ENCODE results near the gene KLF13.

Gene KLF13

DNA sequence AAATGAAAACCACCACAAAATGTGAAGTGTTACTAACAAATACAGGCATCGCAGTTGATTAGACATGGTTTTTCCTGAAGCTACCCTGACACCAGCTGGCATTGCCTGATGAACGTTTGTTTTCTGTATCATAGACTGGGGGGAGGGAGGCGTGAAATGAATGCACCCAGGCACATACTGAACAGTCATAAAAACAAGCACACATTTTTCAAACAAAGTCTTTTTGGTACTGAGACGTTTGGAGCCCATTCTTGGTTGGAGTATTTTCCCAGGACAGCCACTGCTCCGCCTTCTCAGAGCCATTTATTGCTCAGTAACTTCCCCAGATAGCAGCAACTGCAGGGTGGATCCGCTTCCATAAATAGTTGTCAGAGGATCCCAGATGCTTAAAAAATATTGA lies 52.4 kb downstream of the KLF13 start:
- DNase-seq (ENCODE audit: low read depth in 1 of 2, low spot score in 1 of 2), result no peak

DNA sequence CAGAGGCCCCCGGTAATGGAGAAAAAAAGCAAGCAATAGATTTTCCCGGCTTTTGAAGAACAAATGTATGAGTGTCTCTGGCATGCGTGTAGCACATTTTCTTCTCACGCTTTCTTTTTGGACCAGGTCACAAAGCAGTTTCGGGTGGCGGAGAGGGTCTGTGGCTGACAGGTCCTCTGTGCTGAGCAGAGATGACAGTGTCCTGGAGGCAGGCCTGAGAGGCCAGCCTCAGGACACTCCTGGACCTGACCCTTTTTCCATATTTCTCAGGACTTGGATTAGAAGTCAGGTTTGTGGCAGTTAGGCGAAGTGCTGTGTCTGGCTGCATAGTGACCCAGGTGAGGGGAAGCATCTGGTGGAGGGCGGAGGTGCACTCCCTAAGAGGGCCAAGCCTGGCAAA lies 52.9 kb downstream of the KLF13 start:
- DNase-seq (ENCODE audit: low read depth in 1 of 2, low spot score in 1 of 2), result no peak

DNA sequence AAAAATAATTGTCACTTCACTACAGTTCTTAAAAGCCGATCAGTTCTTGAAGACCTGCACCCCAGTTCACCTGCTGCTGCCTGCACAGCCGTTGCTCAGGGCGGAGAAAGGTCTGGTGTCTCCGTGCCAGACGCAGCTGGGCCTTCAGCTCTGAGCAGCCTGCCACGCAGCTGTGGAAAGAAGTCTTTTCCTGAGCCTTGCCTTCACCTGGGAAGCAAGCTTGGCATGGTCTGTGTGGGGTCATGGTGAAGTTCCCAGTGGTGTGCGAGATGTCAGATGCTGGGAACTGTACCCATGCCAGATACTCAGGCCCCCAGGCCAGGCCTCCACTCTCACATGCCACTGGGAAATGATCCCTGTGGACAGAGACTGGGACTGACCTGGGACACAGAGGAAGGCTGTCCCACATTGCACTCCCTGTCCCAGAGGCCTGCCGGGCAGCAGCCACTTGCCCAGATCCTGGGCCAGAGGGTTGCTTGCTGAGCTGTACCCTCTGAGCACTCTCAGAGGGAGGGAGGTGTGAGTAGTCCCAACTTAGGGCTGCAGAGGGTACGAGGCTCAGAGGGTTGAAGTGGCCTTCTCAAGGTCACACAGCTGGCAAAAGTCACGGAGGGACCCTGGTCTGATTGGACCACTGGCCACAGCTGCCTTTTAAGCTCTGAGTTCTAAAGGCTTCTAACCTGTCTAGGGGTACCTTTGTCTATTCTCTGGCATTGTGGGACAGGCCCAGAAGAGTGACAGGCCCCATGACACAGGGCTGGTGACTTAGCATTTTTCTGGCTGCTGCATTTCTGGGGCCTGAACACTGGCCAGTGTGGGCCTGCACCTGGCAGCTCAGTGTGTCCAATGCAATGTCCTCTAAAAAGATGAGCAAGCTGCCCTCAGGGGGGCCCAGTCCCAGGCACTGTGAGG lies 55.4 kb downstream of the KLF13 start:
- DNase-seq (ENCODE audit: low read depth in 1 of 2, low spot score in 1 of 2), result no peak

DNA sequence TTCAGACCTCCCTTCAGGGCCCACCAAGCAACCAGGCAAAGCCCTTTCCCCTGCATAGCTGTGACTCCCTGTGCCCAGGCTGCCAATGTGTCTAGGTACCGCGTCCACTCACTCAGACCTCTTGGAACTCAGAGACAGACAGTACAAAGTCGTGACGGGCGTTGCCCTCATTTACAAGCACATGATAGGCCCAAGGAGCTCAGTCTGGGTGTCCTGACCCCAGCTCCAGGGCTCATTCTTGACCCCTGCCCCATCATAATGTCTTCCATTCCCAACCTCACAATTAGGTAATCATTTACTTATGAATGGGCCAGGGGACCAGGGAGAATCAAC lies 56.0 kb downstream of the KLF13 start:
- DNase-seq (ENCODE audit: low read depth in 1 of 2, low spot score in 1 of 2), result no peak

DNA sequence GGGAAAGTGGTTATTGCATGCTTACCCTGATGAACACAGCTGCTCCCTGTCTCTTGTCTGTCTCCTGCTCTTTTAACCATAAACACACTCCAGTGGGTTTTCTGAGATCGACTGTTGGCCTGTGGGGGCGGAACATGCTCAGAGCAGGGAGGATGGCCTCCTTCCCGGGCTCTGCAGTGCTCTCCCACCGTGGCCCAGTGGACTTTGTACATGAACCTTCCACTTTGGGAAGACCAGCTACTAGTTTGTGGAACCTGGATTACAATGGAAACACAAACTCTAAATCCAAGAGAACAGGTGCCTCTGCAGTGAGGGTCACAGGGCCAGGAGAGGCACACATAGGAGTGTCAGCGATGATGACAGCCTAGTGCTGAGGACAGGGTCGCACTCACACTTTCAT lies 56.5 kb downstream of the KLF13 start:
- no peak for DNase-seq (ENCODE audit: low read depth in 1 of 2, low spot score in 1 of 2)

DNA sequence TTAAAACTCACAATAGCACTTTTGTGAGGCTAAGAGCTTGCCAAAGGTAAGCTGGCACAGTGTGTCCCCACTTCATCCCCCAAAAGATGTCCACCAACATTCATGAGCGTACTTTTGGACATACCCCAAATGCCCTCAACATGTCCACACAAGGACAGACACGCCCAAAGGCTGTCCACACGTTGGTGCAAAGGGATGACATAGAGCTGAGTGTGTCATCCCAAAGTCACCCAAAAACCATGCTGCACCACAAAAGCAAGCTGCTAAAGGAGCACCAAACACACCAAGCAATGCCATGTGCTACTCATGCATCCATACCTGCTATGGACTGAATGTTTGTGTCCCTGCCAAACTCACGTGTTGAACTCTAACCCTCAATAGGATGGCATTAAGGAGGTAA lies 57.9 kb downstream of the KLF13 start:
- no peak for DNase-seq (ENCODE audit: low read depth in 1 of 2, low spot score in 1 of 2)

DNA sequence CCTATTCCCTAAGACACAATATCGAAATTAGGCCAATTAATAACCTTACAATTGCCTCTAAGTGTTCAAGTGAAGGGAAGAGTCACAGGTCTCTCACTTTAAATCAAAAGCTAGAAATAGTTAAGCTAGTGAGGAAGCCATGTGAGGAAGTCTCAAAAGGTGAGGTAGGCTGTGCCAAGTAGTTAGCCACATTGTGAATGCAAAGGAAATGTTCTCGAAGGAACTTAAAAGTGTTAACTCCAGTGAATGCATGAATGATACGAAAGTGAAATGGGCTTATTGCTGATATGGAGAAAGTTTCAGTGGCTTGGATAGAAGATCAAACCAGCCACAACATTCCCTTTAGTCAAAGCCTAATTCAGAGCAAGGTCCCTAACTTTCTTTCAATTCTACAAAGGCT lies 59.1 kb downstream of the KLF13 start:
- DNase-seq (ENCODE audit: low read depth in 1 of 2, low spot score in 1 of 2), result no peak

DNA sequence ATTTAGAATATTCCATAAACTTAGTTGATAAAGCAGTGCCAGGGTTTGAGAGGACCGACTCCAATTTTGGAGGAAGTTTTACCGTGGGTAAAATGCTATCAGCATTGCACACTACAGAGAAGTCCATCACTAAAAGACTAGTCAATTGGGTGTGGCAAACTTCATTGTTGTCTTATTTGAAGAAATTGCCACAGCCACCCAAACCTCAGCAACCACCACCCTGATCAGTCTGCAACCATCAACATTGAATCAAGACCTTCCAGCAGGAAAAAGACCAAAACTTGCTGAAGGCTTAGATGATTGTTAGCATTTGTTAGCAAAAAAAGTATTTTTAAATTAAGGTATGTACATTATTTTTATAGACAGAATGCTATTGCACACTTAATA lies 60.5 kb downstream of the KLF13 start:
- no peak for DNase-seq (ENCODE audit: low read depth in 1 of 2, low spot score in 1 of 2)

DNA sequence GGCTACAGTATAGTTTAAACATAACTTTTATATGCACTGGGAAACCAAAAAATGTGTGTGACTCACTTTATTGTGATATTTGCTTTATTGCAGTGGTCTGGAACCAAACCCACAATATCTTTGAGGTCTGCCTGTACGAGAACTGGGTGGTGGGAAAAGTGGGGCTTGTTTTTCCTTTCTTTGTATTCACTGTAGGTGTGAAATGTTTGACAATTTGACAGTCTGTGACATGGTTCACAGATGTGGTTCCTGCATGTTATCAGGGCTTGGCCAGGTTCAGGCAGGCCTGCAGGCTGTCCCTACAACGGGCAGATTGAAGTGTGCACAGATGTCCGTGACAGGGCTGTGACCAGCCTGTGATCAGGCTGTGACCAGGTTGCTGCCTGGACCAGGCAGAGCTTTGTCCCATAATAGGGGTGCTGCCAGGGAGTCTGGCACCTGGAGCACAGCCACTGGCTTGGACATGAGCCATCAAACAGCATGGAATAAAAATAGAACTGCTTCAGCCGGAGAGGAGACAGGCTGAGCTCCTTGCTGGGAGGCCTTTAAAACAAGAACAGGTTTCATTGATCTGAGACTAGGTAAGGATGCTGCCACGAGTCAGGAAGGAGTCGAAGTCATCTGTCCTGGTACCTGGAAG lies 61.0 kb downstream of the KLF13 start:
- no peak for DNase-seq (ENCODE audit: low read depth in 1 of 2, low spot score in 1 of 2)

DNA sequence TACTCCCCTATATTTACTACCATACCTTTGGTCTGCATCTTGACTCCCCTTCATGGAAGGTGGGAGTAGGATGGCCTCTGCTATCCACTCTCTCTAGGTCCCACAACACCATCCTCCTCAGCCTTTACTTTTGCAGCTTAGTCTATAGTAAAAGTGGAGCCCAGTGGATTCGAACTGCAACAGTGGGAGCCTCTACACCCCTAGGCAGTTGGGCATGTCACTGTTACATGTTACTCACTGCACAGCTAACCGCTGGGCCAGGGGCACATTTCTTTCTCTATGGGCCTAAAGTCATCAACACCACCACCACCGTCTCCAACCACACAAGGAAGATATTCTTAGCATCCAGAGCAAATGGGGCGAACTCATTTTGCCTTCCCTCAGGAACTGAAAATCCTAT lies 62.9 kb downstream of the KLF13 start:
- DNase-seq (ENCODE audit: low read depth in 1 of 2, low spot score in 1 of 2), result no peak

DNA sequence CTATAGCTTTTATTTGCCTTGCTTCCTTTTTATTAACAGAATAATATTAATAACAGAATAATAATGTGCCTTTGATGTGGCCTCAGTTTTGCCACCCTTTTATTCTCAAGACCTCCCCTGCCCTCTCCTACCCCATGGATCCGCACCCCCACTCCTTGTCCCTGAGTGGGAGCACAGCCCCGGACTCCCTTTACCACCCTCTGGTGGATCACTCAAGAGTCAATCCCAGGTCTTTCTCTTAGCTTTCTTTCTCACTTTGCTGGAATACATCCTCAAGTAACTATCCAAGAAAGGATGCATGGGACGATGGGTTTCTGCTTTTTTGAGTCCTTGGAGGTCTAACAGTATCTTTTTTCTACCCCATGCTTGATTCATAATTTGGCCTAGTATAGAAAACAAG lies 63.4 kb downstream of the KLF13 start:
- no peak for DNase-seq (ENCODE audit: low read depth in 1 of 2, low spot score in 1 of 2)

DNA sequence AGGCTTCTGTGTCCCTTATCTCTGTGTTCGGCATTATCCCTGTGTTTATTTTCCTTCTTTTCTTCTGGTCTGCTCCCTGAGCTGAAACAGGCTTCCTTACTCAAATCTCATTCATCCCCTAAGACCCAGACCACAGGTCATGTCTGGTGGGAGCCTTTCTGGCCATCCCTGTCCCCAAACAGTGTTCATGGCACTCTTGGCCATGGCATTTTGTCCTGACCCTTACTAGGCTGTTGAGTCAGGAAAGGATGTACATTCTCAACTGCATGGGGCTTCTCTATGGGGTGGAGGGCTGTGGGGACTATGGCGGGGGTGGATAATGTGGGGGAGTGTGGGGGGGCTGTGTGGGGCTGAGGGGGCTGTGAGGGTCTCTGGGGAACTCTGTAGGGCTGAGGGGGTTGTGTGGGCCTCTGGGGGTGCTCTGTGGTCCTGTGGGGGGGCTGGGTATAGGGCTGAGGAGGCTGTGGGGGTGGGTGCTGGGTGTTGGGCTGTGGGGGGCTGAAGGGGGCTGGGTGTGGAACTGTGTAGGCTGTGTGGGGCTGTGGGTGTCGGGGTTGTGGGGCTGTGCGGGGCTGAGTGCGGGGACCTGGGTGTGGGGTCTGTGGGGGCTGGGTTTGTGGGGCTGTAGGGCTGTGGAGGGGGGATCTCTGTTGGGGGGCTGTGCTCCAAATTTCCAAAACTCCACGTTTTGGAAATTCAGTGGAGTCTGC lies 64.3 kb downstream of the KLF13 start:
- DNase-seq (ENCODE audit: low read depth in 1 of 2, low spot score in 1 of 2), result no peak

DNA sequence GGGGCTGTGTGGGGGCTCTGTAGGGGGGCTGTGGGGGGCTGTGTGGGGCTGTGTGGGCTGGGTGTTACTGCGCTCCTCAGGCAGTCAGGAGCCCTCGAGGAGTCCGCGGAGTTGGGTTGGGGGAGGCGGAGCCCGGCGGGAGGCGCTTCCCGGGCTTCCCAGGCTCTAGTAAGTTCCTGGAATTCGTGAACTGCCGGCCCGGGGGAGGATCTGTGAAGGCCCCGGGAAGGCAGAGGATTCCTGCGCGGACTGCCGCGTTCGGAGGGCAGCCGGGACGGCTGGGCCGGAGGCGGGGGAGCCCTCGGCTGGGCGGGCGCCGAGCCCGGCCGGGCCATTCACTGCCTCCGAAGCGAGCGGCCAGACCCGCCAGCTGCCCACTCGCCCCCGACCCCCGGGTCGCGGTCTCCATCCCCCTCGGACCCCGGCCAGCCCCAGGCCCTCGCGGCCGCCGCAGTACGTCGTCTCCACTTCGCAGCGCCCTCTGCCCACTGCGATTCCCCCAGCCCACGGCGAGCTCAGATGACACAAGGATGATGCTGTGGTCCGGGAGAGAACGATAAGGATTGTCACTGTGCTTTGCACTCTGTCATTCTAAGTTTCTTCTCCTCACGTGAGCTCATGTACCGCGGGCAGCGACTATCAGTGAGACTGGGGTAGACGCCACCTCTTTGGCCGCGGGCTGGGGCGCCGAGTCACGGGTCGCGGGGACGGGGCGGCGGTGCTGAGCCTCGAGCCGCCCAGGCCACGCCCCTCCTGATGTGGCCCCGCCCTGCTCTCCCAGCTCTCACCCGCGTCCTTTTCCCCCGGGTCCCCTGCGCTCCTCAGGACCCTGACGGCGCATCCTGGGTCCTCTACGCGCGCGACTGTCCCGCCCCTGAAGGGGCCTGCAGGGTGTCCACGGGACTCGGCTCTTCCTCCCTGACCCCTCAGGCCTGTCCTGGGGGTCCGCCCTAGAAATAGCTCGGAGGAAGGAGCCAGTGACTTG lies 65.3 kb downstream of the KLF13 start:
- DNase-seq (ENCODE audit: low read depth in 1 of 2, low spot score in 1 of 2), result peak; percentile 53 to 57

DNA sequence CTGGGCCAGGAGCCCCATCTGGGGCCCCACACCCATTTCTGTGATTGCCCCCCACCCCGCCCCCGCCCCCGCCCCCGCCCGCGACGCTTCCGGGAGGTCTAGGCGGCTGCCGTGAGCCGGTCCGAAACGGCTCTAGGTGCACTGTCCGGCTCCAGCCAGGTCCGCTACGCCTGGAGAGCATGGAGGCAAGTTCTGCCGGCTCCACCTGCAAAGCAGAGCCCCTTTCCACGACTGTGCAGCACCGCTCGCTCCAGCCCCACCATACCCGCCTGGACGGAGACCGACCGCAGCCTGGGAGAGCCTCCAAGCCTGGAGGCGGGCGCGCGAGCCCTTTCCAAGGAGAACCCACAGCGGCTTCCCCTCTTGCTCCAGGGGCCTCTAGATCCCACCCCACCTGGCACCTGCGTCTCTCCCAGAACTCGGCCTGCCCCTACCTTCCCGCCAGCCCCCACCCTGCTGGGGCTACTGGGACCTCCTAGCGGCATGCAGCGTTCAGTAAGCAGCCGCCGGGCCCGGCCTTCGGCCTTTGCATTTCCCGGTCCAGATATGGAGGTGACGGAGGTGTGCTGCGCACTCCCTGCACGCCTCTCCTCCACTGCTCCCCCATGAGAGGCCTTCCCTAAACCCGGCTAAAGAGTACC lies 66.2 kb downstream of the KLF13 start:
- no peak for DNase-seq (ENCODE audit: low read depth in 1 of 2, low spot score in 1 of 2)

DNA sequence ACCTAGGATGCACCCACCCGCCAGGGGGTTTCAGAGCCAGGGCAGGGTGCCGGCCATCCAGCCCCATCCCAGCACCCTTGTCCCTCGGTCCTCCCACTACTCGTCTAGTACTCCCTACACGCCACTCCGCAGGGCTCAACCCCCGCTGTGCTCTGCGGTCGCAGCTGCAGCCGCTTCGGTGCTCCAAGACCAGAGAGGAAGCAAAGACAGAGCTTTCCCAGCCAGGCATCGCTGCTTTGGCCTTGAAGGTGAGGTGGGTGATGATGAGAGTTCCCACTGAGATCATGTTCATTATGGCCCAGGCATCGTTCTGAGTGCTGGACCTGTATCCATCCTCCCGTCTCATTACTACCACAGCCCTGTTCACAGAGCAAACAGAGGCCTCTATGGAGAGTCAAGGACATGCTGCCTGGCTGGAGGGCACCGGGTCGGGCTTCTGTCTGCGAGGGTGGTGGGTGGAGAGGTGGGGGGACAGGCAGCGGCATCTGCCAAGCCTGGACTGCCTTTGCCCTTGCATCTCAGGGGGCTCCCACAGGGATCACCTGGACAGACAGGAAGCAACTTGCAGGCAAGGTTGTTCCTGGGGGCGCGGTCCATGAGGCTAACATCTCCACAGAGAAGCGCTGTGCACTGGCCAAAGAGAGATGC lies 66.9 kb downstream of the KLF13 start:
- DNase-seq (ENCODE audit: low read depth in 1 of 2, low spot score in 1 of 2), result no peak

DNA sequence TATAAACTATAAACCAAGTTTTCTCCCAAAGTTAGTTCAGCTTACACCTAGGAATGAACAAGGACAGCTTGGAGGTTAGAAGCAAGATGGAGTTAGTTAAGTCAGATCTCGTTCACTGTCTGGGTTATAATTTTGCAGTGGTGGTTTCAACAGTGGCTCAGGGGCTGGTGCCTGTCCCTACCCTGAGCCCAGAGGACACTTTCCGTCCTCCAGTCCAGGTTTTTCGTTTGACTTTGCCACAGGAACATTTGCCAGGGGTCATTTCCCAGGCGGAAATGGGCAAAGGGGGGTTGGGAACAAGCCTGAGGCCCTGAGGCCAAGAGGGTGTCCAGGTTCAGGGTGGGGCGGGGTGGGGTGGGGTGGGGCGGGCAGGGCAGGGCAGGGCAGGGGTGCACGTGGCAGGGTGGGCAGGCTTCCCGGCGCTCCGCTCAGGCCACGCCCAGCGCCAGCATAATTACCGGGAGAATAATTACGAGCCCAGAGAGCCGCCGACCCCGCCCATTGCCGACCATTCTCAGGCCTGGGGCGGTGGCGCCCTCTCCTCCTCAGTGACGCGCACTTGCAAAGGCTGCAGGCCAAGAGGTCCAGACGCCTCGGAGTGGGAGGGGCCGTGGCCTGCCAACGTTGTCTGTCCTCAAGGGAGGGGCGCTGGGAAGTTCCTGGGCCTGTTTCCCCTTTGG lies 70.4 kb downstream of the KLF13 start:
- DNase-seq (ENCODE audit: low read depth in 1 of 2, low spot score in 1 of 2), result no peak

DNA sequence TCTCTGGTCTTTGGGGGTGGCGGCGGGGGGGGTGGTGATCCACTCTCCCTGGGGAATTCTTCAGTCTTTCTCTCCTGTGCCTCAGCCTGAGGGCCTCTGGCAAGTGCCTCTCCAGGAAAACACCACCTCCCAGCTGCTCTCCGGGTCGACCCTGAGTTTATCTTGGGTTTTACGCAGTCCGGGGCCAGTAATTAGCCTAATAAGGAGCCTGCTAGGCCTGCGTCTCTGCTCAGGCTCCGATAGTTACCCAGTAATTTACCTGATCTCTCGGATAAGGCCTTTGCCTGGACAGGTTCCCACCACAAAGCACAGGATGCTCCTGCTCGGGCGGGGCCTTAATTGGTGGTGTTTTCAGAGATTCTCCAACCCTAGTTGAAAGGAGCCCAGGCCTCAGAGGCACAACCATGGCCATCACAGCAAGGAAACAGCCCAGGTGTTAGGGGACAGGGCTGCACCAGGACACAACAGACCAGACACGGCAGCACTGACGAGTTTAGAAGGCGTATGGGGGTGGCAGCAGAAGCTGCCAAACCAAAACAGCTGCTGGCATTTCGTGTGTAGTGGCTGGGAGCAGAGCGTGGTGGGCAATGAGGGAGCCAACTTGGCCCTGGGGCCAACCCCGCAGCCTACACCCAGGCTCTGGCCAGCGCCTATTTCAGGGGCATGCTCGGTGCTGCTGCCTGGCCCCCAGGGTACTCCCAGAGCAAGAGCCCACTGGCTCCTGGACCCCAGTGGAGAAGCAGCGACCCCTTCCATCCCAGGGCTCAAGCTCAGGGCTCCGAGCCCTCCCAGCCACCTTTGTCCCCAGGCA lies 71.4 kb downstream of the KLF13 start:
- no peak for DNase-seq (ENCODE audit: low read depth in 1 of 2, low spot score in 1 of 2)

DNA sequence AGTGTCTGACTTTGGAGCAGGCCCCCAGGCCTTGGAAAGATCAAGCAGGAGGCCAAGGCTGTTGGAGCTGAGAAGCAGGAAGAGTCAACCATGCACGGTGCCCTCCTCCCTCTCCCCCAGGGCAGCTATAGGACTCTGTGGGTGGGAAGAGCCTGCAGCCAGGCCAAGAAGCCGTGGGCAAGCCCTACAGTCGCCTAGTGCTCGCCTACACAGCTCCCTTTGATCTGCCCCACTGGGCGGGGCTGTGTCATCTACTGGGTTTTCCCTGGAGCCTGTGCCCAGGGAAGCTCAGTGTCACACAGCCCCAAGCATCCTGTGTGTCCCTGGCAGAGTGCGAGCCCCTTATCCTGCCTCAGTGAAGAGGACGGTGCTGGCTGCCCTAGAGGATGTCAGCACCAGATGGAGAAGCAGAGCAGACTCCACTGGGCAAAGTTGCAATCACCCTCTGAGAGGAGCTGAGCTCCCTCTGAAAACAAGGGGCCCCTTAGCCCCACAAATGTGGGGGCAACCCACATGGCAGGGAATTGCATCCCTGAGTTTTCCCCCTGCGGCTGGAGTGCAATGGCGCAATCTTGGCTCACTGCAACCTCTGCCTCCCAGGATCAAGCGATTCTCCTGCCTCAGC lies 72.2 kb downstream of the KLF13 start:
- no peak for DNase-seq (ENCODE audit: low read depth in 1 of 2, low spot score in 1 of 2)
